WI38 (cell line): ENCODE data around the gene GPC5.

Experiments used
- H3K4me3 ChIP-seq: 2 replicates; pipeline ENCODE4 v1.5.1; 2011; ENCODE audit warnings: low read depth, mild to moderate bottlenecking, control low read depth, low read length
- CTCF ChIP-seq: IDR thresholded peaks from 2 replicates; pipeline ENCODE4 v1.5.1; 2012; ENCODE audit warnings: low read depth, mild to moderate bottlenecking, control low read depth, low read length

GPC5 gene

GRCh38 chr13:91464336-91464735 lies 65.9 kb downstream of the GPC5 start:
- H3K4me3 ChIP-seq: no peak overlapping the region
- no peak for TF ChIP-seq CTCF

- TF ChIP-seq CTCF: no peak
- H3K4me3 ChIP-seq: no peak overlapping the region
Observed at GRCh38 chr13:91467236-91467635, 68.8 kb downstream of the GPC5 start.

- TF ChIP-seq CTCF: no peak
Observed at GRCh38 chr13:91468301-91468700, 69.9 kb downstream of the GPC5 start.

GRCh38 chr13:91470084-91470621 lies 71.7 kb downstream of the GPC5 start:
- no peak for TF ChIP-seq CTCF
- H3K4me3 ChIP-seq: no peak overlapping the region

More at GRCh38 chr13:91468301-91468700, 69.9 kb downstream of the GPC5 start:
- H3K4me3 ChIP-seq: no peak overlapping the region

GRCh38 chr13:91470681-91471080 lies 72.3 kb downstream of the GPC5 start:
- no peak for TF ChIP-seq CTCF
- no peak overlapping the region for H3K4me3 ChIP-seq

GRCh38 chr13:91482427-91482826 lies 84.0 kb downstream of the GPC5 start:
- no peak for TF ChIP-seq CTCF
- H3K4me3 ChIP-seq: no peak overlapping the region

- H3K4me3 ChIP-seq: no peak overlapping the region
- TF ChIP-seq CTCF: no peak
Observed at GRCh38 chr13:91491980-91492379, 93.6 kb downstream of the GPC5 start.
